Gastrocnemius medialis (tissue), 4 donors: ENCODE results near the gene BIRC2.

Experiments used
- CTCF ChIP-seq, 5 experiments: fragments of 450-650 bp in 3 of 5; fragments of 200-600 bp in 2 of 5; sonication (generic) in 2 of 5; IDR thresholded peaks in 4 of 5; conservative IDR thresholded peaks in 1 of 5; 1 replicate in 4 of 5; 2 replicates in 1 of 5; pipeline ENCODE4 v1.5.1; 2016 to 2019; ENCODE audit warnings: antibody characterized with exemption in 5 of 5, mild to moderate bottlenecking in 3 of 5, moderate library complexity in 3 of 5
- POLR2A ChIP-seq, 2 donors: fragments of 450-650 bp; IDR thresholded peaks; one replicate each; pipeline ENCODE4 v1.6.1; 2017; ENCODE audit warnings: antibody characterized with exemption in 2 of 2, mild to moderate bottlenecking in 2 of 2, moderate library complexity in 2 of 2

GRCh38 chr11:102405501-102405900, 58.5 kb downstream of the BIRC2 start:
- TF ChIP-seq CTCF (IDR thresholded peaks at IDR 0.05 in 4 of 5, conservative IDR thresholded peaks at IDR 0.05 in 1 of 5) (no peak), POLR2A (IDR thresholded peaks at IDR 0.05) (no peak)
